HCT116 (cell line): ENCODE data around the gene SORL1.

Experiments
- CEBPB ChIP-seq: IDR thresholded peaks from 2 replicates; pipeline ENCODE4 v1.6.1; 2012; ENCODE audit warnings: low read depth
- CTCF ChIP-seq, 3 experiments: fragments of 200-600 bp in 1 of 3; sonication (generic) in 1 of 3; IDR thresholded peaks in 2 of 3; conservative IDR thresholded peaks in 1 of 3; 2 replicates each; pipeline ENCODE4 v1.5.1; 2012 to 2017; ENCODE audit warnings: low read depth in 2 of 3, low read length in 2 of 3, antibody characterized with exemption in 1 of 3, borderline replicate concordance in 1 of 3, control low read depth in 1 of 3, mild to moderate bottlenecking in 1 of 3, mixed read lengths in 1 of 3, mixed run types in 1 of 3, moderate library complexity in 1 of 3; ENCODE audit not compliant: insufficient read depth in 1 of 3
- EZH2 ChIP-seq: fragments of 200-600 bp; sonication (generic); IDR thresholded peaks from 2 replicates; pipeline ENCODE4 v1.6.1; 2017; ENCODE audit warnings: antibody characterized with exemption, mixed run types
- EZH2phosphoT487 ChIP-seq: fragments of 200-600 bp; IDR thresholded peaks from 2 replicates; pipeline ENCODE4 v1.6.1; 2018; ENCODE audit warnings: antibody characterized with exemption, borderline replicate concordance
- POLR2A ChIP-seq: IDR thresholded peaks from 2 replicates; pipeline ENCODE4 v1.7.0; 2011; ENCODE audit warnings: borderline replicate concordance; ENCODE audit not compliant: insufficient read depth, insufficient read length; ENCODE audit errors: extremely low read depth
- POLR2AphosphoS5 ChIP-seq: IDR thresholded peaks from 2 replicates; pipeline ENCODE4 v1.6.1; 2011; ENCODE audit warnings: mild to moderate bottlenecking, low read depth, low read length, moderate library complexity
- REST ChIP-seq: IDR thresholded peaks from 2 replicates; pipeline ENCODE4 v1.6.1; 2012; ENCODE audit warnings: low read depth
- SIN3A ChIP-seq: IDR thresholded peaks from 2 replicates; pipeline ENCODE4 v1.6.1; 2012; ENCODE audit warnings: low read depth
- SRF ChIP-seq: IDR thresholded peaks from 2 replicates; pipeline ENCODE4 v1.6.1; 2012; ENCODE audit warnings: low read depth
- ZBTB33 ChIP-seq: IDR thresholded peaks from 2 replicates; pipeline ENCODE4 v1.6.1; 2011; ENCODE audit warnings: mild to moderate bottlenecking, low read length, moderate library complexity; ENCODE audit not compliant: insufficient replicate concordance; ENCODE audit errors: extremely low read depth

GRCh38 chr11:121503051-121503450 lies 50.9 kb downstream of the SORL1 start:
- TF ChIP-seq POLR2AphosphoS5 (no peak), CTCF (IDR thresholded peaks at IDR 0.05 in 2 of 3, conservative IDR thresholded peaks at IDR 0.05 in 1 of 3; ENCODE audit: borderline replicate concordance in 1 of 3, insufficient read depth in 1 of 3, low read depth in 2 of 3, low read length in 2 of 3) (no peak), REST (no peak), SIN3A (no peak), EZH2phosphoT487 (no peak), POLR2A (no peak), CEBPB (no peak), SRF (no peak), ZBTB33 (no peak), EZH2 (no peak)
